Lower lobe of right lung (tissue), 2 donors: ENCODE data around the gene XRN1. TPM values are rescaled to one million over a fixed set of nuclear protein-coding genes. Genes with fewer than 3 reads are reported as not detected.
A peak's percentile ranks its signal among the peaks of the same experiment; 100 is the strongest.

Source experiments
- ATAC-seq, 2 donors: fragments of 200-7000 bp; cut with Tn5 transposase; one replicate each; pipeline ENCODE4 v1.9.1; 2020 to 2022; ENCODE audit warnings: mild to moderate bottlenecking in 2 of 2, moderate library complexity in 2 of 2
- DNase-seq: peaks from one replicate; pipeline ENCODE4 v3.0.0-alpha.2; 2020
- H3K27ac ChIP-seq: fragments of 200-600 bp; one replicate; pipeline ENCODE4 v1.8.0; 2022
- H3K27me3 ChIP-seq: fragments of 200-600 bp; one replicate; pipeline ENCODE4 v1.8.0; 2022; ENCODE audit warnings: low read depth
- H3K36me3 ChIP-seq: fragments of 200-600 bp; one replicate; pipeline ENCODE4 v1.8.0; 2022; ENCODE audit warnings: mild to moderate bottlenecking
- H3K4me1 ChIP-seq: fragments of 200-600 bp; one replicate; pipeline ENCODE4 v1.8.0; 2022
- H3K4me3 ChIP-seq: fragments of 200-600 bp; one replicate; pipeline ENCODE4 v1.8.0; 2022; ENCODE audit warnings: mild to moderate bottlenecking
- H3K9me3 ChIP-seq: fragments of 200-600 bp; one replicate; pipeline ENCODE4 v1.8.0; 2022
- intact Hi-C: fragments of 100-400 bp; cut with DNase I; formaldehyde crosslinking; loops from one replicate; pipeline ENCODE4 v1.11.0; 2022
- total RNA-seq: library from RNA; stranded (reverse); fragmentation: NEBNext Ultra II Directional; extraction: Animal tissue kit (Norgen Biotek cat#: 25700); gene quantifications from one replicate; pipeline ENCODE4 v1.2.1, GENCODE V29; 2021
- TF ChIP-seq, protein P1 (sequence below): fragments of 200-600 bp; IDR thresholded peaks from one replicate; pipeline ENCODE4 v1.8.0; 2022; ENCODE audit warnings: antibody characterized with exemption, mild to moderate bottlenecking
- donor health status: DM: no; HTN: yes; CAD: no; lungs with severe emphysema.

Gene XRN1
- total RNA-seq, 1 donor from 2014 or later: 58.5 TPM

DNA sequence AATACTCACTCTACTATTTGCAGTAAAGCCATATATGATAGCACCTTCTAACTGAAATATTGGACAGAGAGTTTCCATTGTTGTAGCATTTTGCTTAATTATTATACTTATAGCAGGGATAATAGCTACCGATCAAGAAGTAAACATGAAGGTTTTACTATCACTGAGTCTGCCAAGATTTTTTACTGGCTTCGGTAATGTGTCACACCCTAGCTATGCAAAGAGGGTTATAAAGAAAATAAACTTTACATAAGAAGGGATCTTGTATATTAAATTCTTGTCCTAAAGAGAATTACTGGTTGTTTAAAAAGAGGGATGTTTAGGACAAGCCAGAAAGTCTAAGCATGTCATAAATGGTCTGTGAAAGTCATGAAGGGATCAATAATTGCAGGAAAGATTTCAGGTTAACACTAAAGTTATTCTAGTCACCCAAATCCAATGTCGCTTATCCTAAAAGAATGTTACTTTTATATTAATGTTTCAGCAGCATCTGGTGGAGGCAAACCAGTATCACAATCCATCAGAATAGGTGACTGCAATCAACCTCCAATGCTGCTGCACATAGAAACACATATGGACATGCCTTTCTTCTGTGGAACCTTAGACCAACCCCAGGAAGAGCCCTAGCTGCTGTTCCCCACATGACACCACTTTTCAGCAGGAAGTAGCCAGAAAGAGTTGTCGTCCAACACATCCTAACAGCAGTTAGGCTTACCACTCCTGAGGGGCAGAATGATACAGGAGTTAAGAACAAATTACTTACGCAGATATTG is 159.8 kb downstream of the XRN1 start:
- ATAC-seq (no peak), DNase-seq (no peak)
- H3K27ac ChIP-seq: no peak overlapping the region
- TF ChIP-seq, protein P1, sequence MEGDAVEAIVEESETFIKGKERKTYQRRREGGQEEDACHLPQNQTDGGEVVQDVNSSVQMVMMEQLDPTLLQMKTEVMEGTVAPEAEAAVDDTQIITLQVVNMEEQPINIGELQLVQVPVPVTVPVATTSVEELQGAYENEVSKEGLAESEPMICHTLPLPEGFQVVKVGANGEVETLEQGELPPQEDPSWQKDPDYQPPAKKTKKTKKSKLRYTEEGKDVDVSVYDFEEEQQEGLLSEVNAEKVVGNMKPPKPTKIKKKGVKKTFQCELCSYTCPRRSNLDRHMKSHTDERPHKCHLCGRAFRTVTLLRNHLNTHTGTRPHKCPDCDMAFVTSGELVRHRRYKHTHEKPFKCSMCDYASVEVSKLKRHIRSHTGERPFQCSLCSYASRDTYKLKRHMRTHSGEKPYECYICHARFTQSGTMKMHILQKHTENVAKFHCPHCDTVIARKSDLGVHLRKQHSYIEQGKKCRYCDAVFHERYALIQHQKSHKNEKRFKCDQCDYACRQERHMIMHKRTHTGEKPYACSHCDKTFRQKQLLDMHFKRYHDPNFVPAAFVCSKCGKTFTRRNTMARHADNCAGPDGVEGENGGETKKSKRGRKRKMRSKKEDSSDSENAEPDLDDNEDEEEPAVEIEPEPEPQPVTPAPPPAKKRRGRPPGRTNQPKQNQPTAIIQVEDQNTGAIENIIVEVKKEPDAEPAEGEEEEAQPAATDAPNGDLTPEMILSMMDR: no peak
- H3K36me3 ChIP-seq: no peaks in the 10 kb centered on the region
- peaks cover 10% of the 10 kb centered on the region for H3K9me3 ChIP-seq
- H3K4me1 ChIP-seq: no peaks in the 10 kb centered on the region
- no peak overlapping the region for H3K4me3 ChIP-seq
- intact Hi-C loops: no loop called here
- no peaks in the 10 kb centered on the region for H3K27me3 ChIP-seq

- H3K9me3 ChIP-seq: peaks cover 10% of the 10 kb centered on the region
- intact Hi-C loops: no loop called here
- no peak overlapping the region for H3K27ac ChIP-seq
- ATAC-seq (no peak), DNase-seq (no peak)
- TF ChIP-seq, protein P1: no peak
- H3K36me3 ChIP-seq: no peaks in the 10 kb centered on the region
- no peaks in the 10 kb centered on the region for H3K27me3 ChIP-seq
- H3K4me1 ChIP-seq: no peaks in the 10 kb centered on the region
- no peak overlapping the region for H3K4me3 ChIP-seq
Observed at GRCh38 chr3:142285083-142285517, 162.7 kb downstream of the XRN1 start.

DNA sequence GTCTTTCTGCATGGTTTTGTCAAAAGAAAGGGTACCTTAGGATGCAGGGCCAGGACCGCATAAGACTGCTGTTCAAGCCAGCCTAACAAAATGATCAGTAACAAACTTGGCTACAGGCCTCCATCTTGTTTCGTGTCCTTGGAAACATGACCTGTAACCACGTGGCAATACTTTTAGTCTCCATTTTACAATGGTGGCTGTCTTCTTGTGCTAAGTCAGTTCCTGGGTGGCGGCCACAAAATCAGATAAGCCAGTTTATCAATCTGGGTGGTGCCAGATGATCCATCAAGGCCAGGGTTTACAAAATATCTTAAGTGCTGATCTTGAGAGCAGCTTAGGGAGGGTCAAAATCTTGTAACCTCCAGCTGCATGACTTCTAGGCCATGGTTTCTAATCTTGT is 165.3 kb downstream of the XRN1 start:
- DNase-seq (no peak), ATAC-seq (no peak)
- no peaks in the 10 kb centered on the region for H3K27me3 ChIP-seq
- no peak overlapping the region for H3K4me3 ChIP-seq
- H3K4me1 ChIP-seq: no peaks in the 10 kb centered on the region
- TF ChIP-seq, protein P1: no peak
- intact Hi-C loops: no loop called here
- no peak overlapping the region for H3K27ac ChIP-seq
- H3K36me3 ChIP-seq: no peaks in the 10 kb centered on the region
- H3K9me3 ChIP-seq: no peaks in the 10 kb centered on the region

DNA sequence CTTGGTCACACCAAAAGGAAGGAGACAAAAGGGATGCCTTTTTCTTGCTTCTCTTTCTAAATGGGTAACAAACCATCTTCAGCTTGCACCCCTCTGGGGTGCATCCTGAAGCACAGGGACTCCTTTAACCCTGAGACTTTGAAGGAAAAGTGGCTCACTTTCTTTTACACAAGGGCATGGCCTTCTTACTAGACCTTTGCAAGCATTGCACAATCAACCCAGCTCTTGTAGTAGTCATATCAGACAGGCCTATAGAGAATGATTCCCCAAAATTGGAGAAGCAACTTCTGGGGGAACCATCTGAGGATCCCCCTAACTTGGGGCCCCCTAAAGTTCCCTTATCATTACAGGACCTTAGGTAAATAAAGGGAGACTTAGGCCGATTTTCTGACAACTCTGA is 166.4 kb downstream of the XRN1 start:
- intact Hi-C loops: no loop called here
- ATAC-seq: no peak

DNA sequence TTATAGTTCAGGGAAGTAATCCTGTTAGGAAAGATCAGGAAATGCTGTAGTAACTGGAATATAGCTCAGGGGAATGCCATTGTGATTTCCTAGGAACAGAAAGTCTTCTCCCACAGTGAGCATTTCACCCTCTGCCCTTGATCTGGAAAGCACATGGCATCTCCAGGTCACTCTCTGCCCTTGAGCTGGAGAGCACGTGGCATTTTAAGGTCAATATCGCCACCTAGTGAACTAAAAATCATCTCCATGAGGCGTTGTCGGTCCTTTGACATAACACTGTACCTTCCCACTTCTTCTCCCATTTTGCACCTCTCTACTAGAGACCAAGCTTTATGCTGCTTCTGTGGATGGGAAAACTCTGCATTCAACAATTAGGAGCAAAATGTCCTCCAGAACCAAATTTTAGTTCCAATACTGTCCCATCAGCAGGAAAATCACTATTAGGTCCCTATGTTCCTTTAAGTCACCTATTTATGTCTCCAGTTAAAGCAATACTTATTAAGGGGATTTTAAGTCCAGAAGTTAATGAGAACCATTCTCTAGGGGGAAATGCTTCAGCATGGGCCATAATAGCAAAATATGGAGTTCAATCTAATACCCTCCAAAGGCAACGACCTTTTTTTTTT is 167.8 kb downstream of the XRN1 start:
- intact Hi-C loops: no loop called here
- Histone ChIP-seq H3K27me3 (no peaks in the 10 kb centered on the region), H3K9me3 (no peaks in the 10 kb centered on the region), H3K4me3 (no peak overlapping the region), H3K27ac (no peak overlapping the region), H3K36me3 (no peaks in the 10 kb centered on the region), H3K4me1 (peaks cover 13% of the 10 kb centered on the region)
- DNase-seq: no peak
- TF ChIP-seq, protein P1: peak; percentile 65
- ATAC-seq: peak; percentile 89 to 90

More for the DNA sequence above, 166.4 kb downstream of the XRN1 start:
- Histone ChIP-seq H3K9me3 (no peaks in the 10 kb centered on the region), H3K4me3 (no peak overlapping the region), H3K4me1 (peaks cover 1% of the 10 kb centered on the region), H3K27ac (no peak overlapping the region), H3K27me3 (no peaks in the 10 kb centered on the region), H3K36me3 (no peaks in the 10 kb centered on the region)
- TF ChIP-seq, protein P1: no peak
- no peak for DNase-seq
